HepG2 (cell line): ENCODE data around the gene CACNA1D. TPM values are rescaled to one million over a fixed set of nuclear protein-coding genes. Genes with fewer than 3 reads are reported as not detected.

Source experiments
- ATAC-seq: fragments of 200-7000 bp; cut with Tn5 transposase; 3 replicates; pipeline ENCODE4 v1.9.1; 2020; ENCODE audit warnings: mild to moderate bottlenecking, moderate library complexity
- BruUV-seq: library from RNA; stranded (reverse); fragments of 400-500 nt; replicated peaks from 2 replicates; lab custom pipeline; 2021; lab: Mats Ljungman, UMichigan
- CTCF ChIA-PET: fragments of 300-600 bp; formaldehyde crosslinking; extraction: SDS; loops from one replicate; lab custom pipeline; 2021; ENCODE audit warnings: low total read pairs, inconsistent platforms, low intra/inter-chr PET ratio; lab: Yijun Ruan, JAX
- POLR2A ChIA-PET: fragments of 350-600 bp; sonication (Branson Sonifier 250); formaldehyde crosslinking; loops from one replicate; lab custom pipeline; 2020; ENCODE audit warnings: antibody characterized with exemption, inconsistent platforms; lab: Yijun Ruan, JAX
- DNase-seq: peaks from one replicate; pipeline ENCODE4 v3.0.0-alpha.2; 2015; ENCODE audit warnings: low spot score
- FAIRE-seq: peaks from 3 replicates; lab custom pipeline; 2011; peaks lifted over from hg19 to GRCh38; lab: Jason Lieb, UNC
- H2AFZ ChIP-seq: one replicate; pipeline ENCODE4 v1.6.1; 2011; ENCODE audit warnings: low read length, inconsistent platforms
- H3K27ac ChIP-seq: fragments of 300-600 bp; 3 replicates; pipeline ENCODE4 v1.8.0; 2011; ENCODE audit warnings: mixed run types, mild to moderate bottlenecking, mixed read lengths, low read length, inconsistent platforms; ENCODE audit not compliant: insufficient read depth; ENCODE audit errors: extremely low read length
- H3K27me3 ChIP-seq, 2 experiments: fragments of 200-600 bp in 1 of 2; 2 replicates in 1 of 2; 3 replicates in 1 of 2; pipeline versions ENCODE4 v1.6.0 to v1.8.0; 2011; ENCODE audit warnings: low read length in 2 of 2, mild to moderate bottlenecking in 2 of 2, moderate library complexity in 2 of 2, inconsistent platforms in 1 of 2; ENCODE audit not compliant: insufficient read depth in 2 of 2, control insufficient read depth in 1 of 2
- H3K36me3 ChIP-seq, 2 experiments: fragments of 200-600 bp in 1 of 2; replicated peaks in 1 of 2; 2 replicates in 1 of 2; 3 replicates in 1 of 2; pipeline versions ENCODE4 v1.5.1 to v1.8.0; 2011; ENCODE audit warnings: low read length in 2 of 2, inconsistent platforms in 1 of 2; ENCODE audit not compliant: insufficient read depth in 2 of 2, control insufficient read depth in 1 of 2
- H3K4me1 ChIP-seq: 2 replicates; pipeline ENCODE4 v1.5.1; 2012; ENCODE audit warnings: low read length, inconsistent platforms; ENCODE audit not compliant: insufficient read depth
- H3K4me2 ChIP-seq: 2 replicates; pipeline ENCODE4 v1.6.0; 2011; ENCODE audit warnings: low read depth, low read length, inconsistent platforms
- H3K4me3 ChIP-seq, 3 experiments: fragments of 200-600 bp in 1 of 3; sonication (generic), shearing (Covaris generic) in 1 of 3; replicated peaks in 1 of 3; 2 replicates each; pipeline ENCODE4 v1.5.1; 2011 to 2016; ENCODE audit warnings: low read length in 3 of 3, inconsistent platforms in 2 of 3, low read depth in 2 of 3, mild to moderate bottlenecking in 2 of 3, control low read depth in 1 of 3, mixed read lengths in 1 of 3; ENCODE audit not compliant: insufficient read depth in 1 of 3
- H3K79me2 ChIP-seq: one replicate; pipeline ENCODE4 v1.6.1; 2011; ENCODE audit warnings: low read length, inconsistent platforms; ENCODE audit not compliant: insufficient read depth
- H3K9ac ChIP-seq: 2 replicates; pipeline ENCODE4 v1.6.0; 2011; ENCODE audit warnings: mild to moderate bottlenecking, low read depth, low read length, inconsistent platforms; ENCODE audit not compliant: insufficient read depth
- H3K9me3 ChIP-seq: 2 replicates; pipeline ENCODE4 v1.5.1; 2012; ENCODE audit warnings: mild to moderate bottlenecking, low read length
- H4K20me1 ChIP-seq: 2 replicates; pipeline ENCODE4 v1.6.0; 2011; ENCODE audit warnings: inconsistent platforms, mild to moderate bottlenecking, low read length, moderate library complexity; ENCODE audit not compliant: insufficient read depth
- GATAD2A ChIP-seq: IDR thresholded peaks from 2 replicates; pipeline ENCODE4 v1.6.1; 2016
- HES4 ChIP-seq: sonication (generic); formaldehyde crosslinking; IDR thresholded peaks from 2 replicates; pipeline ENCODE4 v1.9.0; 2021; ENCODE audit warnings: mild to moderate bottlenecking, missing genetic modification reagents, borderline replicate concordance
- HHEX ChIP-seq: IDR thresholded peaks from 2 replicates; pipeline ENCODE4 v1.6.1; 2016; ENCODE audit warnings: control low read depth
- HNF4G ChIP-seq, 2 experiments: sonication (generic) in 1 of 2; formaldehyde crosslinking in 1 of 2; IDR thresholded peaks; 2 replicates each; pipeline versions ENCODE4 v1.4.0 to v1.6.1; 2011 to 2020; ENCODE audit warnings: borderline replicate concordance in 2 of 2, low read depth in 2 of 2, mild to moderate bottlenecking in 2 of 2, low read length in 1 of 2, missing genetic modification reagents in 1 of 2, moderate library complexity in 1 of 2
- HNRNPLL ChIP-seq: fragments of 200-400 bp; formaldehyde crosslinking; IDR thresholded peaks from 2 replicates; pipeline ENCODE4 v1.6.1; 2017; ENCODE audit warnings: mild to moderate bottlenecking, low read depth, low read length; ENCODE audit not compliant: poor library complexity, severe bottlenecking
- IRX3 ChIP-seq: sonication (generic); formaldehyde crosslinking; IDR thresholded peaks from 2 replicates; pipeline ENCODE4 v1.8.1; 2023; ENCODE audit warnings: mild to moderate bottlenecking, low read depth, missing genetic modification reagents, borderline replicate concordance
- KLF11 ChIP-seq: IDR thresholded peaks from 2 replicates; pipeline ENCODE4 v1.6.1; 2016; ENCODE audit warnings: missing compliant biosample characterization
- MATR3 ChIP-seq: sonication (generic); formaldehyde crosslinking; IDR thresholded peaks from 2 replicates; pipeline ENCODE4 v1.4.0; 2020; ENCODE audit warnings: missing genetic modification reagents
- MBD4 ChIP-seq: IDR thresholded peaks from 2 replicates; pipeline ENCODE4 v1.6.1; 2012; ENCODE audit warnings: low read length, inconsistent platforms, borderline replicate concordance
- NR2C2 ChIP-seq: sonication (generic); formaldehyde crosslinking; IDR thresholded peaks from 2 replicates; pipeline ENCODE4 v1.4.0; 2020; ENCODE audit warnings: missing genetic modification reagents, mild to moderate bottlenecking, moderate library complexity, borderline replicate concordance
- TSC22D2 ChIP-seq: sonication (generic); formaldehyde crosslinking; IDR thresholded peaks from 2 replicates; pipeline ENCODE4 v1.5.1; 2020; ENCODE audit warnings: missing genetic modification reagents, mild to moderate bottlenecking, borderline replicate concordance
- ZBTB10 ChIP-seq: sonication (generic); formaldehyde crosslinking; IDR thresholded peaks from 2 replicates; pipeline ENCODE4 v1.4.0; 2020; ENCODE audit warnings: missing genetic modification reagents, borderline replicate concordance
- ZFP37 ChIP-seq: sonication (generic); formaldehyde crosslinking; IDR thresholded peaks from 2 replicates; pipeline ENCODE4 v1.4.0; 2020; ENCODE audit warnings: missing genetic modification reagents, borderline replicate concordance
- ZNF614 ChIP-seq: IDR thresholded peaks from 2 replicates; pipeline ENCODE4 v1.6.1; 2018; ENCODE audit warnings: missing biosample characterization, missing genetic modification reagents, inconsistent platforms, borderline replicate concordance
- ZNF761 ChIP-seq: sonication (generic); formaldehyde crosslinking; conservative IDR thresholded peaks from 2 replicates; pipeline ENCODE4 v1.4.0; 2020; ENCODE audit warnings: mild to moderate bottlenecking, missing genetic modification reagents
- ZNF83 ChIP-seq: sonication (generic); formaldehyde crosslinking; IDR thresholded peaks from 2 replicates; pipeline ENCODE4 v1.4.0; 2020; ENCODE audit warnings: missing genetic modification reagents, mild to moderate bottlenecking, borderline replicate concordance
- ZNF850 ChIP-seq: sonication (generic); formaldehyde crosslinking; conservative IDR thresholded peaks from 2 replicates; pipeline ENCODE4 v1.9.0; 2021; ENCODE audit warnings: mild to moderate bottlenecking, missing genetic modification reagents
- WGBS: methylation state at CpG from one replicate; pipeline ENCODE4 v1.1.6; 2017; ENCODE audit warnings: low lambda C conversion rate; 5-methylcytosine and 5-hydroxymethylcytosine counted together
- in situ Hi-C: cut with HindIII; loops from 2 replicates; pipeline ENCODE4 v1.10.0; 2017; ENCODE audit warnings: low pct_unique_long_range_greater_than_20kb; ENCODE audit not compliant: extremely low pct_ligation_motif_present
- intact Hi-C: fragments of 100-400 bp; cut with micrococcal nuclease; formaldehyde crosslinking; loops from one replicate; pipeline ENCODE4 v1.10.0; 2022; ENCODE audit not compliant: unreplicated experiment
- polyA plus RNA-seq, 8 experiments: library from polyadenylated mRNA; depleted of rRNA in 3 of 8; stranded (reverse) in 7 of 8; unstranded in 1 of 8; fragments of >200 nt; fragmentation: Illumina TruSeq in 4 of 8; extraction: Trizol in 4 of 8; gene quantifications; 2 replicates each; pipeline versions ENCODE4 v1.2.1 to v1.2.3, GENCODE V29; 2011 to 2016; ENCODE audit warnings: low read depth in 4 of 8, missing spikeins in 1 of 8, mixed read lengths in 1 of 8; ENCODE audit not compliant: insufficient read depth in 1 of 8
- total RNA-seq, 5 experiments: library from RNA; depleted of rRNA; stranded (reverse); fragments of >200 nt; fragmentation: Illumina TruSeq; extraction: Trizol; gene quantifications; 2 replicates each; pipeline ENCODE4 v1.2.3, GENCODE V29; 2016; ENCODE audit warnings: low read depth in 1 of 5

The CACNA1D gene
- total and polyA plus RNA-seq, 2 of the 13 experiments (the other 11 are each of a cell fraction or from before 2014, with no cell fraction given) = 0.26 to 0.38 TPM

DNA sequence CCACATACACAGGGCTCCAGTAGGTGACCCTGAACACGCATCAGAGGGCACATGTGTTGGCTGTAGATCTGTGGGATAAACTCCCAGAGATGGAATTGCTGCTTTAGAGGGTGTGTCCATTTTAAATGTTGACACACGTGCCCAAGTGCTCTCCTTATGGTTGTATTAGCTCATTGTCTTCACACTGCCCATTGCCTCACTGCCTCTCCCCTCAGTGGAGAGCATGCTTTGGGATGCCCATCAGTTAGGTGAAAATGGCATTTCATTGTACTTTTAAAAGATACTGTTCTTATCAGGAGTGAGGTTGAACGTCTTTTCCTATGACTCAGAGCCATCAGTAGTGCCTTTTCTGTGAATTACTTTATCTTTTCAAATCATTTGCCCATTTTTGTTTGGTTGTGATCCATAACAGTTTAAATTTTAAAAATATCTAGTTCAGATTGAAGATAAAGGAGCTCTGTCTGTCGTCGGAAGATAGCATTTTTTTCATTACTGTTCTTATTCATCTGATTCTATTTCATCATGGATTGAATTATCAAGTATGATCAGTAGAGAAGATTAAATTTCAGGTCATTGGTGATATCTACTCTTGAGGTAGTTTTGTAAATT lies 231.1 kb downstream of the CACNA1D start:
- Histone ChIP-seq H3K9me3 (no peaks in the 10 kb centered on the region), H2AFZ (no peak overlapping the region), H3K9ac (no peak overlapping the region), H3K27me3 (no peaks in the 10 kb centered on the region), H3K4me3 (no peak overlapping the region), H3K36me3 (no peaks in the 10 kb centered on the region), H4K20me1 (no peaks in the 10 kb centered on the region), H3K4me1 (peaks cover 17% of the 10 kb centered on the region), H3K79me2 (no peaks in the 10 kb centered on the region)
- DNase-seq (no peak), FAIRE-seq (no peak), ATAC-seq (no peak)
- CTCF ChIA-PET = no interaction called here
- POLR2A ChIA-PET = no interaction called here
- in situ Hi-C loops (no loop called here), intact Hi-C loops (no loop called here)
- BruUV-seq = no TSS peak
- TF ChIP-seq TSC22D2 (CRISPR knock-in tag) (no peak), ZNF83 (CRISPR knock-in tag) (no peak), IRX3 (CRISPR knock-in tag) (no peak), KLF11 (no peak), ZNF761 (CRISPR knock-in tag) (no peak), HES4 (CRISPR knock-in tag) (no peak), HNF4G (IDR thresholded peaks at IDR 0.05; ENCODE audit: borderline replicate concordance, low read depth, low read length) (no peak), HNF4G (CRISPR knock-in tag; IDR thresholded peaks at IDR 0.05; ENCODE audit: borderline replicate concordance, low read depth) (no peak), ZFP37 (CRISPR knock-in tag) (no peak), HNRNPLL (no peak), ZNF614 (CRISPR knock-in tag) (no peak), ZNF850 (CRISPR knock-in tag) (no peak), MATR3 (CRISPR knock-in tag) (no peak), HHEX (no peak), GATAD2A (CRISPR knock-in tag) (no peak), NR2C2 (CRISPR knock-in tag) (no peak), ZBTB10 (CRISPR knock-in tag) (no peak), MBD4 (no peak)
- TF ChIP-seq, all 625 proteins: peak for 0
- no peak overlapping the region for H3K27ac ChIP-seq
- WGBS = 74% methylated on average over 5 of the region's 5 CpGs
- H3K4me2 ChIP-seq = no peak overlapping the region
